Neural progenitor cell (in vitro differentiated cells): ENCODE measurements around the gene MAT2A. TPM values are rescaled to one million over a fixed set of nuclear protein-coding genes. Genes with fewer than 3 reads are reported as not detected.

Experiments used
- DNase-seq: peaks from one replicate; pipeline ENCODE4 v3.0.0-alpha.2; 2016; ENCODE audit warnings: low spot score
- H2AFZ ChIP-seq: fragments of 200-600 bp; sonication (generic); replicated peaks from 2 replicates; pipeline ENCODE4 v1.6.1; 2016; ENCODE audit warnings: antibody characterized with exemption
- H3F3A ChIP-seq: fragments of 200-600 bp; sonication (generic); 2 replicates; pipeline ENCODE4 v1.6.1; 2016; ENCODE audit warnings: antibody characterized with exemption, low read depth
- H3K27ac ChIP-seq: fragments of 200-600 bp; sonication (generic); 2 replicates; pipeline ENCODE4 v1.5.1; 2016; ENCODE audit warnings: mild to moderate bottlenecking
- H3K27me3 ChIP-seq: fragments of 200-600 bp; sonication (generic); 2 replicates; pipeline ENCODE4 v1.6.1; 2016; ENCODE audit warnings: mild to moderate bottlenecking, moderate library complexity
- H3K36me3 ChIP-seq: fragments of 200-600 bp; sonication (generic); 2 replicates; pipeline ENCODE4 v1.5.1; 2016
- H3K4me1 ChIP-seq: fragments of 200-600 bp; sonication (generic); 2 replicates; pipeline ENCODE4 v1.6.1; 2016; ENCODE audit warnings: mixed run types
- H3K4me2 ChIP-seq: fragments of 200-600 bp; sonication (generic); 2 replicates; pipeline ENCODE4 v1.6.1; 2016
- H3K4me3 ChIP-seq: fragments of 200-600 bp; sonication (generic); 2 replicates; pipeline ENCODE4 v1.5.1; 2016
- H3K79me2 ChIP-seq: fragments of 200-600 bp; sonication (generic); 2 replicates; pipeline ENCODE4 v1.6.1; 2016; ENCODE audit warnings: low read depth
- H3K9ac ChIP-seq: fragments of 200-600 bp; sonication (generic); 2 replicates; pipeline ENCODE4 v1.6.1; 2016
- H3K9me3 ChIP-seq: fragments of 200-600 bp; sonication (generic); 2 replicates; pipeline ENCODE4 v1.5.1; 2016; ENCODE audit warnings: low read depth
- H4K20me1 ChIP-seq: fragments of 200-600 bp; sonication (generic); 2 replicates; pipeline ENCODE4 v1.6.1; 2016; ENCODE audit warnings: low read depth
- H3K27ac Mint-ChIP-seq: 3 replicates; pipeline ENCODE4 v1.8.0; 2021; ENCODE audit warnings: mixed read lengths
- H3K27me3 Mint-ChIP-seq: 2 replicates; pipeline ENCODE4 v1.8.0; 2022; ENCODE audit warnings: low read depth, mild to moderate bottlenecking, inconsistent platforms, moderate library complexity, mixed read lengths; ENCODE audit not compliant: insufficient read depth
- H3K36me3 Mint-ChIP-seq: 3 replicates; pipeline ENCODE4 v1.8.0; 2021; ENCODE audit warnings: mixed read lengths
- H3K4me1 Mint-ChIP-seq: 3 replicates; pipeline ENCODE4 v1.8.0; 2021; ENCODE audit warnings: mixed read lengths
- H3K4me3 Mint-ChIP-seq: 3 replicates; pipeline ENCODE4 v1.8.0; 2021; ENCODE audit warnings: mild to moderate bottlenecking, moderate library complexity, mixed read lengths
- H3K9me3 Mint-ChIP-seq: 3 replicates; pipeline ENCODE4 v1.8.0; 2020; ENCODE audit warnings: mixed read lengths
- EZH2 ChIP-seq: fragments of 200-600 bp; sonication (generic); IDR thresholded peaks from 2 replicates; pipeline ENCODE4 v1.6.1; 2017; ENCODE audit warnings: antibody characterized with exemption, mild to moderate bottlenecking, moderate library complexity
- EZH2phosphoT487 ChIP-seq: fragments of 200-600 bp; sonication (generic); IDR thresholded peaks from 2 replicates; pipeline ENCODE4 v1.6.1; 2017; ENCODE audit warnings: antibody characterized with exemption
- total RNA-seq: library from RNA; depleted of rRNA; stranded (reverse); fragments of >200 nt; gene quantifications from 2 replicates; pipeline ENCODE4 v1.2.3, GENCODE V29; 2015; ENCODE audit warnings: low replicate concordance
- TF ChIP-seq, protein P1 (sequence below): fragments of 200-600 bp; sonication (generic); IDR thresholded peaks from 2 replicates; pipeline ENCODE4 v1.5.1; 2017; ENCODE audit warnings: antibody characterized with exemption, mild to moderate bottlenecking

Gene MAT2A
- total RNA-seq, 1 donor from 2014 or later: 221 TPM

DNA sequence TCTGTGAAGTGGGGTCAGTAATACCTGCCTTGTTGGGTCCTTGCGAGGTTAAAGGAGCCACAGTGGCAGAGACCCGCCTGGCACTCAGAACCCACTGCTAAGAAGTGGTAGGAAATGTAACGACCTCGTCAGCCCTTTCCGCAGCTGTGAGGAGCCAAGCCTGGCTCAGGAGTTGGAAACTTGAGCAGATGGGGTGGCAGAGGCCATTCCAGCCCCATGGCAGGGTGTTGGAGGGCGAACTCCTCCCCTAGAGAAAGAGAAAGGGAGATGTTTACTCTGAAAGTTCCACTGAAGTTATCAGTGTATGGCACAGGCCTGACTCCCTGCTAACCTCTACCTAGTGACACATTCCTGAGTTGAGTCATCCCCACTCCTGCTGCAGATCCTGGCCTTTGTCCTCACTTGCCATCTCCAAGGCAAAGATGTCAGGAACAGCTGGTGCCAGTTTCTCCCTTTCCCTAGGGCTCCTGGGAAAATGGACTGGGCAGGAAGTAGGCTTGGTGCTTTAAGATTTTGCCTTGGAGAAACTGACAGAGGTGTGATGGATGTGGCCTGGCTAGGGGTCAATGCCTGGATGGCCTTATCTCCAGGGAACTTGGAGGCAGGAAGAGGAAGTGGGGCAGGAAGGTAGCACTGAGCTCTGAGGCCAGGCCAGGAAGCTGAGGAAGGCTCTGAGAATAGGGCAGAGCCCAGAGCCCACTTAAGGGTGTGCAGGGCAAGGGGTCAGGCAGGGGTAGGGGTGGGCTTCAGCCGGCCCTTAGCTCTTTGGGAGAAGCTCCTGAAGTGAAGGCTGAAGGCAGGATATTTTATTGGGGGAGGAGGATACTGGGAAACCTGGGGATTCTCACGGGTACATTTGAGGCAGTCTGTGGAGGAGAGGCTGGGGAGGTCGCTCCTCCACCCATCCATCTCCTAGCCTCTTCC, 46.2 kb downstream of the MAT2A start:
- Mint-ChIP-seq H3K27ac (peak overlapping the region; percentile 65), H3K36me3 (peaks cover 2% of the 10 kb centered on the region), H3K27me3 (no peaks in the 10 kb centered on the region), H3K4me1 (peaks cover 39% of the 10 kb centered on the region), H3K9me3 (no peaks in the 10 kb centered on the region), H3K4me3 (no peak overlapping the region)
- H4K20me1 ChIP-seq: no peaks in the 10 kb centered on the region
- peak overlapping the region; percentile 35 for H3K4me3 ChIP-seq
- no peaks in the 10 kb centered on the region for H3K9me3 ChIP-seq
- H3K4me2 ChIP-seq: peak overlapping the region; percentile 74
- no peaks in the 10 kb centered on the region for H3K36me3 ChIP-seq
- H3K4me1 ChIP-seq: no peaks in the 10 kb centered on the region
- no peak overlapping the region for H2AFZ ChIP-seq
- DNase-seq: no peak
- H3K9ac ChIP-seq: no peak overlapping the region
- TF ChIP-seq, protein P1, sequence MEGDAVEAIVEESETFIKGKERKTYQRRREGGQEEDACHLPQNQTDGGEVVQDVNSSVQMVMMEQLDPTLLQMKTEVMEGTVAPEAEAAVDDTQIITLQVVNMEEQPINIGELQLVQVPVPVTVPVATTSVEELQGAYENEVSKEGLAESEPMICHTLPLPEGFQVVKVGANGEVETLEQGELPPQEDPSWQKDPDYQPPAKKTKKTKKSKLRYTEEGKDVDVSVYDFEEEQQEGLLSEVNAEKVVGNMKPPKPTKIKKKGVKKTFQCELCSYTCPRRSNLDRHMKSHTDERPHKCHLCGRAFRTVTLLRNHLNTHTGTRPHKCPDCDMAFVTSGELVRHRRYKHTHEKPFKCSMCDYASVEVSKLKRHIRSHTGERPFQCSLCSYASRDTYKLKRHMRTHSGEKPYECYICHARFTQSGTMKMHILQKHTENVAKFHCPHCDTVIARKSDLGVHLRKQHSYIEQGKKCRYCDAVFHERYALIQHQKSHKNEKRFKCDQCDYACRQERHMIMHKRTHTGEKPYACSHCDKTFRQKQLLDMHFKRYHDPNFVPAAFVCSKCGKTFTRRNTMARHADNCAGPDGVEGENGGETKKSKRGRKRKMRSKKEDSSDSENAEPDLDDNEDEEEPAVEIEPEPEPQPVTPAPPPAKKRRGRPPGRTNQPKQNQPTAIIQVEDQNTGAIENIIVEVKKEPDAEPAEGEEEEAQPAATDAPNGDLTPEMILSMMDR: no peak
- TF ChIP-seq EZH2: peak; percentile 17
- no peak for TF ChIP-seq EZH2phosphoT487
- H3F3A ChIP-seq: no peaks in the 10 kb centered on the region
- H3K79me2 ChIP-seq: no peaks in the 10 kb centered on the region
- H3K27ac ChIP-seq: no peak overlapping the region
- H3K27me3 ChIP-seq: peaks cover 100% of the 10 kb centered on the region

DNA sequence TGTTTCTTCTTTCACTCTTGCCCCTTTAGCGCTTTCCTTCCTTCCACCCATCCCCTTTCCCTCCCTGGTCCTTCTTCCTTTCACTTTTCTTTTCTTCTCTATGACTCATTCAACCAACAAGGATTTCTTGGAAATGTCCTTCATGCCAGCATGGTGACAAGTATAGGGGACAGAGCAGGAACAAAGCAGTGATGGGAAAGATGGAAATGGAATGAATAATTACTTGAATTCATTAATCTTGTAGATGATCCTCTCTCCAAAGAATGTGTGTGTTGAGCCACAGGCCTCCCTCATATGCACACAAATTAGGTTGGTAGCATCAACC, 46.8 kb downstream of the MAT2A start:
- Histone ChIP-seq H3F3A (no peaks in the 10 kb centered on the region), H3K4me2 (no peak overlapping the region), H2AFZ (no peak overlapping the region), H4K20me1 (no peaks in the 10 kb centered on the region), H3K27me3 (peaks cover 98% of the 10 kb centered on the region), H3K79me2 (no peaks in the 10 kb centered on the region), H3K9ac (no peak overlapping the region), H3K4me1 (no peaks in the 10 kb centered on the region), H3K4me3 (no peak overlapping the region), H3K27ac (no peak overlapping the region), H3K9me3 (no peaks in the 10 kb centered on the region), H3K36me3 (no peaks in the 10 kb centered on the region)
- Mint-ChIP-seq H3K36me3 (peaks cover 2% of the 10 kb centered on the region), H3K4me3 (no peak overlapping the region), H3K4me1 (peaks cover 40% of the 10 kb centered on the region), H3K27ac (peak overlapping the region; percentile 22), H3K27me3 (no peaks in the 10 kb centered on the region), H3K9me3 (no peaks in the 10 kb centered on the region)
- no peak for DNase-seq
- TF ChIP-seq EZH2phosphoT487 (no peak), EZH2 (no peak)
- TF ChIP-seq, protein P1: no peak

DNA sequence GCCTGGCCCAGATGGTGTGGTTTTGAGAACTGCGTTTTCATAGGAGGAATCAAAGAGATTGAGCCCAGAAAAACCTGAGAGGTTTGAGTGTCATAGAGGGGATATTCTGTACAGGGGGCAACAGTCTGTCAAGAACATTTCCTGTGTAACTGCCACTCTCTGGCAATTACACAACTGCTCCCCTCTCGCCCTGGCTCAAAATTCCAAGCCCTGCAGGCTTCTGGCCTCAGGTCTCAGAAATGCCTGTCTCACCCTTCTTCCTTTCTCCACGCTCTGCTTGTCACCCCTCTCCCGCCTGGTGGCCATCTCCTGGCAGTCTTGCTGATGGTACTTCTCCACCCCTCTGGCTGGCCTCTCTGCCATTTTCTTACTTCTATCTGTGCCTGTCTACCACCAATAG, 49.3 kb downstream of the MAT2A start:
- no peak overlapping the region for H3K27ac ChIP-seq
- H3K36me3 Mint-ChIP-seq: no peaks in the 10 kb centered on the region

More for the DNA sequence above, 49.3 kb downstream of the MAT2A start:
- Histone ChIP-seq H3K4me3 (no peak overlapping the region), H3K36me3 (no peaks in the 10 kb centered on the region), H3K9ac (no peak overlapping the region), H4K20me1 (no peaks in the 10 kb centered on the region), H3K4me1 (no peaks in the 10 kb centered on the region), H3F3A (no peaks in the 10 kb centered on the region), H3K27me3 (peaks cover 73% of the 10 kb centered on the region), H3K9me3 (no peaks in the 10 kb centered on the region), H3K4me2 (no peak overlapping the region), H2AFZ (no peak overlapping the region), H3K79me2 (no peaks in the 10 kb centered on the region)
- DNase-seq: no peak
- no peaks in the 10 kb centered on the region for H3K27me3 Mint-ChIP-seq
- no peaks in the 10 kb centered on the region for H3K9me3 Mint-ChIP-seq
- peak overlapping the region; percentile 21 for H3K27ac Mint-ChIP-seq
- peaks cover 35% of the 10 kb centered on the region for H3K4me1 Mint-ChIP-seq
- TF ChIP-seq EZH2phosphoT487: no peak
- TF ChIP-seq, protein P1: no peak
- TF ChIP-seq EZH2: no peak
- no peak overlapping the region for H3K4me3 Mint-ChIP-seq
